Effector CD4-positive, alpha-beta T cell (primary cell): ENCODE data around the gene HIKESHI.
"Not testable (repeated sequence)": the region's sequence is repeated elsewhere in the genome, so short reads cannot be mapped to it uniquely, and the experiment has no call there.

Experiments used
- DNase-seq: peaks from one replicate; pipeline ENCODE4 v3.0.0-alpha.2; 2020
- total RNA-seq: gene quantifications from one replicate; lab custom pipeline; 2026; lab: John Stamatoyannopoulos, UW

Gene HIKESHI, protein sequence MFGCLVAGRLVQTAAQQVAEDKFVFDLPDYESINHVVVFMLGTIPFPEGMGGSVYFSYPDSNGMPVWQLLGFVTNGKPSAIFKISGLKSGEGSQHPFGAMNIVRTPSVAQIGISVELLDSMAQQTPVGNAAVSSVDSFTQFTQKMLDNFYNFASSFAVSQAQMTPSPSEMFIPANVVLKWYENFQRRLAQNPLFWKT
- 17.8 reads per million, percentile 44 among the genes with 10 or more reads in this experiment for total RNA-seq

DNA sequence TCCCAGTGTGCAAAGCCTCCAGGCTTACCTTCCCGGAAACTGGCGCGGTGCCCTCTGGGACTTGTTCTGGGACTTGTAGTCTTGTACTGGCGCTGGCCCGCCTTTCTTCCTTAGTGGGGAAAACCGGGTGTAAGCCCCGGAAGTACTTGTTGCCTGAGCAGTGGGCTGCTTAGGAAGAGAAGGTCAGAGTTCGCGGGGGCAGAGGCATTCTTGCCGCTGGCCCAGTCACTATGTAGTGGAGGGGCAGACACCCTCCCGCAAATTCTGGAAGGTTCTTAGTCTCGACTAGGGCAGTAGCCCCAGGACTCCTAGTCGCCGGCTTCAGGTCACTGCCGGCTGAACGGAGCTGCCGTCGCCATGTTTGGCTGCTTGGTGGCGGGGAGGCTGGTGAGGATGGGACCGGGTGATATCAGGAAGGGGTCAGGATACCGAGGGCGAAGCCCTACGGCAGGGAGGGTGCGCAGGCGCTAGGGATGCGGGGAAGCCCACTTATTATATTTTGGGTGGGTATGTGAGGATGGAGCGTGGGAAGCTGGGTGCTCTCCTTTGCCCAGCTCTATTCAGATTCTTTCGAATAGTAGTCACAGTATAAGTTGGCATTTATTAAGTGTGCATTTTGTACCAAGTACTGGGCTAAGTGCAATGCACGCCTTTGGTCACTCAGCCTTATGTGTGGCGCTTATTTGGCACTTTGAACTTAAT, at the start of gene HIKESHI:
Gene HIKESHI (plus strand): TSS at position 149 of the 702 bp plus-strand sequence. CDS start 209 bp downstream, at position 358.
- peak; percentile 94 for DNase-seq

DNA sequence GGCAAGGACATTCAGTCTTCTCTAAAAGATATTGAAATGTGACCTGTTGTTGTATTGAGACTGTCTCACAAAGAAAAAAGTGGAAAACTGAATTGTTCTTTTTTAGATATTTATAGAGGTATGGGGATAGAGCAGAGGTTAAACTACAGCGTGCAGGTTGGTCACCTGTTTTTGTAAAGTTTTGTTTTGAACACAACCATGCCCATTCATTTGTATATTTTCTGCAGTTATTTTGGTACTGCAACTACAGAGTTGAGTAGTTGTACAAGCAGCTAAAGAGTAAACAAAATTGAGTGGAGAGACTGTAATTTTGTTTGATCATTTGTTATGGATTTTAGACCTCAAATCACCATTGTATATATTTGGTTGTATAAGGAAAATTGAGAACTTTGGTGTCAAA, 46.1 kb upstream of the HIKESHI start:
- DNase-seq = no peak

DNA sequence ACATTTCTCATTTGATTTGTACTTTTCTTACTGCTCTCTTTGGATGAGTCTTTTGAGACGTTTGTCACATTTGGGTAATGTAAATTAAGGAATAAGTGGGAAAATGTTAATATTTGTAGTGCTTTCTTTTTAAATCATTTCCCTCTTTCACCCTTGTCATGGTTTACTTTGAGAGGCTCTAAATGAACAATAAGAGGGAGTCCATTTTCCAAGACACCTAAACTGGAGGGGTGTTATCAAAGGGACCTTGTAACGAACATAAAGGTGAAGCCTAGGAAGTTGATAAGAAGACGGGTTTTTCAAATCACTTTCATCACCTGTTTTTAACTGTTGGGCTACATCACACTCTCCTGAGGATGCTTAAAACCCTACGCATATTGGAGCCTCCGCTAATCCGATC, 45.4 kb upstream of the HIKESHI start:
- no peak for DNase-seq

DNA sequence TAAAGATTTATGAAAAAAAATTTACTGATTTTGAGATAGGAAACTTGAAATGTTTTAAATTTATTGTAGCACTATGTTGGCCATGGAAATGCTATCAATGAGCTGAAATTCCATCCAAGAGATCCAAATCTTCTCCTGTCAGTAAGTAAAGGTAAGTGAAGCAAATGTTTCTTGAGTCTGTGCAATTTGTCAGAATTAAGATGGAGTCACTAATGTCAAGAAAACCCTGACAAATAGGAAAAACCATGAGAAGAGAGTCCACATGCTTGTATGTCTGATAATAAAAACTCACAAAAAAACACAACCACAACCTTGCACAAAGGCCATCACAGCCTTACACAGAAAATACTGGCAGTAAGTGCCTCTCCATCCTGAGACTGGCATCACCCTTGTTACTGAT, 44.6 kb upstream of the HIKESHI start:
- DNase-seq = no peak

DNA sequence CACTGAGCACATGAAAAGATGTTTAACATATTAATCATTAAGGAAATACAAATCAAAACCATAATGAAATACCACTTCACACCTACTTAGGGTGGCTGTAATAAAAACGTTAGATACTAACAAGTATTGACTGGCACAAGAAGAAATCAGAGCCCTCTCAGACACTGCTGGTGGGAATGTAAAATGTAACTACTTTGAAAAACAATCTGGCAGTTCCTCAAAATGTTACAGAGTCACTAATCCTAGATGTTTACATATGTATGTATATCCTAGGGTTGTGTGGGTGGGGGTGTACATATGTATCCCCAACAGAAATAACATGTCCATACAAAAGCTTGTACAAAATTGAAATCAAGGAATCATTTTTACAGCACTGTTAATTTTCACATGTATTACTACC, 42.3 kb upstream of the HIKESHI start:
- no peak for DNase-seq

DNA sequence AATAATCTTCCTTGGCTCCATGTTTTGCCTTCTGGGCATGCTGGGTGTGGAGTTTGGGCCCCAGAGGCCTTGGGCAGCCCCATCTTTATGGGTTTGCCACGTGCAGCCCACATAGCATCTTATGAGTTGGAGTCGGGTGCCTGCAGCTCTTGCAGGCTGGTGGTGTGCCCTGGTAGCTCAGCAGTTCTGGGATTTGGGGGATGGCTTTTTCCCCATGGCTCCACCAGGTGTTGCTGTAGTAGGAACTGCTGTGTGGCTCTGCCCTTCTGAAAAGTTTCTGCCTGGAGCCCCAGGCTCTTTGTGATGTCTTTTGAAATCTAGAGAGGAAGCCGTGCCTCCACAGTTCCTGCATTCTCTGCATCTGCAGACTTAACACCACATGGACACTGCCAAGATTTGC, 40.7 kb upstream of the HIKESHI start:
- no peak for DNase-seq

DNA sequence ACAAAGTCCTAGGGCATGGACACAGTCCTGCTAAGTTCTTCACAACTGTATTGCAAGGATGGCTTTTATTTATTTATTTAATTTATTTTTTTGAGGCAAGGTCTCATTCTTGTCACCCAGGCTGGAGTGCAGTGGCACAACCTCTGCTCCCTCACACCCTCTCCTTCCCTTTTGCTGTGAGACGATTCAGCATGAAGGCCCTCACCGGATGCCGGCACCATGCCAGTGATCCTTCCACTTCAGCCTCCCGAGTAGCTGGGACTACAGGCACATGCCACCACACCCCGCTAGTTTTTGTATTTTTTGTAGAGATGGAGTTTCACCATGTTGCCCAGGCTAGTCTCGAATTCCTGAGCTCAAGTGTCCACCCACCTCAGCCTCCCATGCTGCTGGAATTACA, 39.7 kb upstream of the HIKESHI start:
- DNase-seq = no peak

DNA sequence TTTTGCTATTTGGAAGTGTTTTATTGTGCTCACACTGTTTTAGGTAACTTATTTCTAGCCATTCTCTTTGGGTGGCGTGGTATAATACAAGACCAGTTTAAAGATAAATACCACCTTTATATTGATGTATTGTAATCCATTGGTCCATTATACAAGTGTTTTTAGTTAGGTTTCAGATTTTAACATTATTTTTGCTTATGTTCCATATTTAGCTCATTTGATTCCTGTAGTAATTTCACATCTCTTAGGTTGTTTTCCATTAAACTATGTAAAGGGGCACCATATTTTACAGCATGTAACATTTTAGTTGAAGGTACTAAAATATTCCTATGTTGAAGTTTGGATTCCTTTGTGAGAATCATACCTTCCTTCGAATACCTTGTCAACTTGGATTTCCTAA, 37.4 kb upstream of the HIKESHI start:
- DNase-seq = no peak

DNA sequence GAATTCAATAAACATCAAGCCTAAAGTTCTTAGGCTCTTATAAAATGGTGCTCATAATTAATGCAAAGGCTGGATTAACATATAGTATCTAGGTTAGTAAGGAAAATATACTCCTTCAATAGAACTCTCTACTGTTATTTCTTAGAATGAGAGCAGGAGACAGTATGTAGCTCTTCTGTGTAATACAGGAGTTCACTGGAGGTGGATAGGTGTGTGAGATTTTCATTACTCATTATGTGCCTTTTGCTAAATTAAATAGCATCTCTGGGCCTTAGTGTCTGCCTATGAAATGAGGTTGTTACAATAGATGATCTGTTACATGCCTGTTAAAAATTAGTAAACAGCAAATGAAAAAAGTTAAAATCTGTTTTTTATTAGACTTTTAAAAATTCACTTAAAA, 36.8 kb upstream of the HIKESHI start:
- no peak for DNase-seq

DNA sequence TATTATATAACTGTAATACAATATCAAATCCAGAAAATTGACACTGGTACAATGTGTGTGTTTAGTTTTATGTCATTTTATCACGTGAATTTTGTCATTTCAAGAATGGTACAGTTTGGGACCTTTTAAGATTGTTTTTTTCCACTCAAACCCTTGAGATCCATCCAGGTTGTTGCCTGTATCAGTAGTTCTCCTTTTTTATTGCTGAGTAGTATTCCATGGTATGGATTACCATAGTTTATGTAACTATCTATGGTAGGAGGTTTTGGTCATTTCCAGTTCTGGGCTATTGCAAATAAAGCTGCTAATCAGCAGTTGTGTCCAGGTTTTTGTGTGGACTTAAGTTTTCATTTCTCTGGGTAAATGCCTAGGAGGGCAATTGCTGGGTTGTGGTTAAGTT, 32.4 kb upstream of the HIKESHI start:
- no peak for DNase-seq

DNA sequence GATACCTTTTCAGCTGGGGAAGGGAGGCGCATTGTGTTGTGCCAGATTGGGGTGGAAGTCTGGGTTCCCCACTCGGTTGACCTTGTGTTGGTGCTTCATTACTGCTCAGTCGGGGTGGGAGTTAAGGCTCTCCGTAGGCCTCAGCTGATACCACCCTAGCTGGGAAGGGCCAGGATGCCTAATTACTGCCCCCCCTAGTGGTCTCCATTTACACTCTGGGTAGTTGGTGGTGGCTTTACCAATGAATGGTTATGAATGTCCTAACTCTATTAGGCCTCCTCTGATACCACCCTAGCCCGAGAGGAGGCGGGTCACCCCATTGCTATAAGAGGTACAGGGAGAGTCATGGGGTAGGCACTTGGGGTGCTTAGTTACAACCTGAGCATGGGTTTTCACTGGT, 27.5 kb upstream of the HIKESHI start:
- no peak for DNase-seq

DNA sequence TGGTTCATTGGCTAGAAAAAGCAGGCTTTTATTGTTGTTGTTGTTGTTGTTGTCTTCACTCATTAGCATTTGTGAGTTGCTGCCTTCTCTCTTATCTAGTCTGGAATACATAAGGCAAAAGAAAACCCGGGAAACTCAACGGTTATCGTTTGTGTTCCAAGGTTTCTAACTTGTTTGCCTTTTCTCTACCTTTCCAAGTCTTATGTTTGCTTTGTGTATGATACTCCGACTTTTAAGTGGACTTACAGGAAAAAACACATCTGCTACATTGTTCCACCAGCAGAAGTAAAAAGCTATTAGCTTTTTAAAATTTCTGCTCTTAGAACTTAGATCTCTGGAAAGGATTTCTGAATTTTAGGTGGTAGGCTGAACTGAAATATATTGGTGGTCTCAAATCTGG, 27.0 kb upstream of the HIKESHI start:
- no peak for DNase-seq

DNA sequence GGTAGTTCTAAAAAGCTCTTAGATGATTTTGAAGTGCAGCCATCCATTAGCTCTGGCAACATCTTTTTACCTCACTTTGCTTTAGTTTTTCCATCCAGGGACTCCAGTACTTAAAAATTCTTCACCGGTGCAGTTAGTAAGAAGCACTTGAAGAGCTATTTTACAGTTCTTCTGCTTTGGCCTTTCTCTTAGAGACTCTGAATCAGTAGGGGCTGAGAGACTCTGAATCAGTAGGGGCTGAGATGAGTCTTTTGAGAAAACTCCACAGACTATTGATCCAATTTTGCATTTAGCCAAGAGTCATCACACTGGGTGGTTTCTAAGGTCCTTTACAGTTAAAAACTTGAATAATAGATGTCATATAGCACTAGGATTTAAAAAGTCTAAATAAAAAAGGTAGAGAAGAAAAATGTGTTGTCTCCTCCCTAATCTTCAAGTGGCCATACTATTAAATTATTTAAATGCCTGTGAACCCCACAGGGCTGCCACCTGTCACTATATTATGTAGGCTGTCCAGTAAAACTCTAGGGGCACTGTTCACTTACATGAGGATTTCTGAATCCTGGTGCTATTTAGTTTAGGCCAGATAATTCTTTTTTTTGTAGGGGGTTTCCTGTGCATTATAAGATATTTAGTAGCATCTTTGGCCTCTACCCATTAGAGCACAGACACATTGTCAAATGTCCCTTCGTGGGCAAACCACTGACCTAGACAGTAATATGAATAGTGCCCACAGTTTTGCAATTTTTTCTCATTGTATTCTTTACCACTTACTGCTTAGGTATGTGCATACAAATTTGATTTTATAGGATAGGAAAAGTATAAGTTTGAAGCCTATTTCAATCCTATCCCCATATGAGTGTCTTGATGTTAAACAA, 26.3 kb upstream of the HIKESHI start:
- no peak for DNase-seq

DNA sequence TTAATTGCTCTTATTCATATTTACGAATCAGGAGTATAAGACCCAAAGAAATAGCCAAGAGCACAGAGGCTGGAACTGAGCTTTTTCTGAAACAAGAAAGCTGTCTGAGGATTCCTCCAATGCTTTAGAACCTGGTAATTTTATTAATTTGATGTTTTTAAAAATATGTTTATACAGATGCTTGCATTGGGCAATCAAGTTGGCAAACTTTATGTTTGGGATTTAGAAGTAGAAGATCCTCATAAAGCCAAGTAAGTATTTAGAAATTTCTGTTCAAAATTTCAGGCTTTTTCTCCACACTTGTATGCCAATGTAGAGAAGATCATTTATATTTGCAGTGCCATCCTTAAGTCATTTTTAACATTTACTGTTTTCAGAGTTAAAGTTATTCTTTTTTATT, 24.3 kb upstream of the HIKESHI start:
- no peak for DNase-seq

DNA sequence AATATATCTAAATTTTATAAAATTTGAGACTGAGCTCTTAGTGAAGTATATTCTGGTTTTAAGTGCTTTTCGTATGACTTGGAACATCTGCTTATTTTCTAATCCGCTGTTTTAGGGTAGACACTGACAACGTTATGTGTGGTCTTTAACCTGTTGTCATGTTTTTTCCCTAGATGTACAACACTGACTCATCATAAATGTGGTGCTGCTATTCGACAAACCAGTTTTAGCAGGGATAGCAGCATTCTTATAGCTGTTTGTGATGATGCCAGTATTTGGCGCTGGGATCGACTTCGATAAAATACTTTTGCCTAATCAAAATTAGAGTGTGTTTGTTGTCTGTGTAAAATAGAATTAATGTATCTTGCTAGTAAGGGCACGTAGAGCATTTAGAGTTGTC, 23.8 kb upstream of the HIKESHI start:
- no peak for DNase-seq

DNA sequence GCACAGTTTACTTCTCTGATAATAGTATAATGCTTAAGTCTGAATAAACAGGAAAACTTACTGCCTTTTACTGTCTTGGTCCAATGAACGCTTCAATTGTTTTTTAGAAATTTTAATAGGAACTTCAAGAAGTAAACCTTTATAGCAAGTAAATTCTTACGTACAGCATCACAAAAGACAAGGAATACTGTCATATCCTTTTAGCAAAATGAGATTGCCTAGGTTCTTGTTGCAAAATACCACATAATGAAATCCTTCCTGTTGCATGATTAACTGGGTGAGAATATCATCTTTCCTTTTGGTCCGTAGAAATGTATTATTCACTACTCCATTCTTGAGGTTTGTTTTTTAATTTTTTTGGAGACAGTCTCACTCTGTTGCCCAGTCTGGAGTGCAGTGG, 22.3 kb upstream of the HIKESHI start:
- no peak for DNase-seq

DNA sequence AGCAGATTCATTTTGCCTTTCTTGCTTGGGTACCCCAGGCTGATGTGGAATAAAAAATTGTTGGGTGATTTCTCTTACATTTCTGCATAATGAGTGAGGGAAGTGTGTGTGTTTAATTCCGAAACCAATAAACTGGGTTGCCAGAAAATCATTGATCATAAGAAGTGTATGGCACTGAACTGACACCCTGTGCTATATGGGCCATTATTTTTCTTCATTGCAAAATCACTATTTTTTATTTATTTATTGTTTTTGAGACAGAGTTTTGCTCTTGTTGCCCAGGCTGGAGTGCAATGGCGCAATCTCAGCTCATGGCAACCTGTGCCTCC, 14.6 kb upstream of the HIKESHI start:
- DNase-seq = no peak

DNA sequence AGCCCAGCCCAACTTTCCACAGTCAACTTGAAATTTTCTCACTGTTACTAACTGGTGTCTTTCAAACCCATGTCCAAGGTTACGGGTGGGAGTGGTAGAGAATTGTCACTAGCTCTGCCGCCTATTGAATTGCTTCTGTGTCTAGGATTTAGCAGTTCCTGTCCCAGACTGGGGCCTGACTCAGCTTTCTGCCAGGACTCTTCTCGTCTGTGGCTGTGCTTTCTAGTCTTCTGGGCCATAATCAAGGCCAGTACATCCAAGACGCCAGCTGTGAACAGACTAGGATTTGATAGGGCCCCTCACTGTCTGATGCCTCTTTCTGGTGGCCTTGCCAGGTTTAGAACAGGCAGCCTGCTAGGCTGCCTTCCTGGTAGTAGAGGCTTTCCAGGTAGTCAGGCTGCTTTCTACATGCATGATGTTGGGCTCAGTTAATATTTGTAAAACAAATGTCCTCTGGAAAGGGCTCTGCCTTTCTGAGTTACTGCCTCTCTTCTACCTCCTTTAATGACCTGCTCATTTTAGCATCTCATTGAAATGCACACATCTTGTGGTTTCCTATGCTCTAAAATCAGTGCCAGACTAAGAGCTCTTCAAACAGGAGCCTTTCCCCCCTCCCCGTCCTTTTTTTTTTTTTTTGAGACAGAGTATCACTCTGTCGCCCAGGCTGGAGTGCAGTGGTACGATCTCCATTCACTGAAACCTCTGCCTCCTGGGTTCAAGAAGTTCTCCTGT, 13.1 kb upstream of the HIKESHI start:
- no peak for DNase-seq

DNA sequence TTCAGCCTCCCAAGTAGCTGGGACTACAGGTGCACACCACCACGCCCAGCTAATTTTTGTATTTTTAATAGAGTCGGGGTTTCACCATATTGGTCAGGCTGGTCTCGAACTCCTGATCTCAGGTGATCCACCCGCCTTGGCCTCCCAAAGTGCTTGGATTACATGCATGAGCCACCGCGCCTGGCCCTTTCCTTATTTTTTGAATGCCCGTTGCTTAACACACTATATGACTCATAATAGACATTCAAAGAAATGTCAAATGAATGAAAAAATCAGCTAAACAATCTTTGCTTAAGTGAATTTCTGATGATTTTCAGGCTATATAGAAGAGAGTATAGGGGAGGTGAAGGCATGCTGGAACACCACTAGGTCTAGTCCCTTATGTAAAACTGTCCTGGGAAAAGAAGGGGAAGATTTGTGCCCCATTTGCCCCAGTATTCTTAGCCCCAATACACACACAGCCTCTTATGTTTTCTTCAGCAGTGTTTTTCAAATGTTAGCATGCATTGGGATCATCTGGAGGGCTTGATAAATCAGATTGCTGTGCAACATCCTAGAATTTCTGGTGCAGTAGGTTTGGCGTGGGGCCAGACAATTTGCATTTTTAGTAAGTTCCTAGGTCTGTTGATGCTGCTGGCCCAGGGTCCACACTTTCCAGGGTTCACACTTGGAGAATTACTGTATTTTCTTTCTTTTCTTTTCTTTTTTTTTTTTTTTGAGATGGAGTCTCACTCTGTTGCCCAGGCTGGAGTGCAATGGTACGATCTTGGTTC, 12.3 kb upstream of the HIKESHI start:
- not testable (repeated sequence) for DNase-seq

DNA sequence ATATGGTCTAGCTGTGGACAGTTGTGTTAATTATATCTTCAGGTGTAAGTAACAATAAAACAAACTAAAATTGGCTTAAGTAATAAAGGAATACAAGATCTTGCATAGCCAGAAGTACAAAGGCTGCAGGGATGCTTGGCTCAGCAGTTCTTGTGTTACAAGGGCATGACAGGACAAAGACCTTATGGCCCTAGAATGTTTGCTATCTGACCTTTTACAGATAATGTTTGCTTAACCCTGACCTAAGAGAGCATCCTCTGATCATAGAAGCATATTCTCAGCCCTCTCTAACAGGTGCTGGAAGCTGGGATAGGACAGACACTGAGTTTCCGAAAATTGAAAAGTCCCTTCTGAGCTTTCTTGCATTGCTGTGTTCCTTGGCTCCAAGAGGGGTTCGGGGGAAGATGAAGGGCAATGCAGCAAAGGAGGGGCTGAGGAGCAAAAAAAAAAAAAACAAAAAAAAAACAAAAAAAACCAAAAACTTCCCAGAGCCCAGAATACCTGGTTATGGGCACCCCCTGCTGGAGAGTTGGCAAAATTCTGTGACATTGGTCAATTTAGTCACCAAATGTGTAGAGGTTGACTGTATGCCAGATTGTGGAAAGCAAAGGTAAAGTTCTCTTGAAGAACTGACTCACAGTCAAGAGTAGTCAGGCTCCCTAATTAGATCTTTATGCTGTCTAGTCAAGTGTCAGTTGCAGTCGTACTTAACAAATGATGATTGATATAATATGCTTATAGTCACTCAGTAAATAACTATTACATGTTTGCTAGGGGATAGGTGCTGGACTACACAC, 10.4 kb upstream of the HIKESHI start:
- peak; percentile 50 for DNase-seq

DNA sequence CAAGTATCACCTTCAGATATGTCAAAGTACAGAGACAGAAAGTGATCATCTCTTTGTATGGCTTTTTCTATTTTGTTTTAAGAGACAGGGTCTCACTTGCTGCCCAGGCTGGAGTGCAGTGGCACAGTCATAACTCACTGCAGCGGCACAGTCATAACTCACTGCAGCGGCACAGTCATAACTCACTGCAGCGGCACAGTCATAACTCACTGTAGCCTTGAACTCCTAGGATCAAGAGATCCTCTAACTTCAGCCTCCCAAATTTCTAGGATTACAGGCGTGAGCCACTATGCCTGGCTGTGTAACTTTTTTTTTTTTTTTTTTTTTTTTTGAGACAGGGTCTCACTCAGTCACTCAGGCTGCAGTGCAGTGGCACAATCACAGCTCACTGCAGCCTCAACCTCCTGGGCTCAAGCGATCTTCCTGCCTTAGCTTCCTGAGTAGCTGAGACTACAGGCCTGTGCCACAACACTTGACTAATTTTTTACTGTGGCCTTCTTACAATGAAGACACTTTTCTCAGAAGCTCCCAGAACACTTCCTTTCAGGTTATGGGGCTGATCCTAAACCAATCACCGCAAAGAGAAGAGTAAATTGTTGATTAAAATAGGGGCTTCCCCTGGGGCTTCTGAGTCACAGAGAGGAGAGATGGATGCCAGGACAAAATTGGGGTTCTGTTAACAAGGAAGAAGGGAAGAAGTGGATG, 9.0 kb upstream of the HIKESHI start:
- no peak for DNase-seq
